ENCODE results near the gene FLNC. TPM values are rescaled to one million over a fixed set of nuclear protein-coding genes. Genes with fewer than 3 reads are reported as not detected.

FLNC gene
- total RNA-seq, 2 experiments from 2014 or later = 0.14 to 0.16 TPM

DNA sequence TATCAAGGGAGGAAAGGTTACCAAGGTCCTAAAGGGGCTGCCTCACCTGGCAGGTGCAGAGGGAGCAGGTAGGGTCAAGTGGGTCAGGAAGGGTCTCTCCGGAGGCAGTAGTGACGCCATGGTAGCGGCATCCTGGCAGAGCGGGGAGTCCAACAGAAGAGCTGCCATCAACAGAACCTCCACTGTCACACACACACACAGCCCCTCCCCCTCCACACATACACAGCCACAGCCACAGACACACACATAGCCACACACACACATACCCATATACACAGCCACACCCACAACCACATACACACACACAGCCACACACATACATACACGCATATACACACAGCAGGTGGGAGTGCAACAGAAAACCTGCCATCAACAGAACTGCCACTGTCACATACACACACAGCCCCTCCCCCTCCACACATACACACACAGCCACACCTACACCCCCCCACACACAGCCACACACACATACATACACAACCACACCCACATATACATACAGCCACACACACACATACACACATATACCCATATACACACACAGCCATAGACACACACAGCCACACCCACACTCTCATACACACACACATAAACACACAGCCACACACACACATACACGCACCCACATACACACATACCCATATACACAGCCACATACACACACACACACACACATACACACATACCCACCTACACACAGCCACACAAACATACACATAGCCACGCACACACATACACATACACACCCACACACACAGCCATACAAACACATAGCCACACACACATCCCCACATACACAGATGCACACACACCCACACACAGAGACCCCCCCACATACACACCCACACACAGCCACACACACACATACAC, 57.2 kb downstream of the FLNC start:
- H3K27me3 Mint-ChIP-seq = peaks cover 13% of the 10 kb centered on the region
- intact Hi-C loops (cut with micrococcal nuclease) = no loop called here
- ChIA-PET POLR2A (no interaction called here), CTCF (no interaction called here)
- H3K4me1 Mint-ChIP-seq (ENCODE audit: low read depth) = peaks cover 2% of the 10 kb centered on the region
- TF ChIP-seq, protein P1, sequence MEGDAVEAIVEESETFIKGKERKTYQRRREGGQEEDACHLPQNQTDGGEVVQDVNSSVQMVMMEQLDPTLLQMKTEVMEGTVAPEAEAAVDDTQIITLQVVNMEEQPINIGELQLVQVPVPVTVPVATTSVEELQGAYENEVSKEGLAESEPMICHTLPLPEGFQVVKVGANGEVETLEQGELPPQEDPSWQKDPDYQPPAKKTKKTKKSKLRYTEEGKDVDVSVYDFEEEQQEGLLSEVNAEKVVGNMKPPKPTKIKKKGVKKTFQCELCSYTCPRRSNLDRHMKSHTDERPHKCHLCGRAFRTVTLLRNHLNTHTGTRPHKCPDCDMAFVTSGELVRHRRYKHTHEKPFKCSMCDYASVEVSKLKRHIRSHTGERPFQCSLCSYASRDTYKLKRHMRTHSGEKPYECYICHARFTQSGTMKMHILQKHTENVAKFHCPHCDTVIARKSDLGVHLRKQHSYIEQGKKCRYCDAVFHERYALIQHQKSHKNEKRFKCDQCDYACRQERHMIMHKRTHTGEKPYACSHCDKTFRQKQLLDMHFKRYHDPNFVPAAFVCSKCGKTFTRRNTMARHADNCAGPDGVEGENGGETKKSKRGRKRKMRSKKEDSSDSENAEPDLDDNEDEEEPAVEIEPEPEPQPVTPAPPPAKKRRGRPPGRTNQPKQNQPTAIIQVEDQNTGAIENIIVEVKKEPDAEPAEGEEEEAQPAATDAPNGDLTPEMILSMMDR (IDR thresholded peaks at IDR 0.05) = no peak
- H3K36me3 Mint-ChIP-seq (ENCODE audit: low read depth) = no peaks in the 10 kb centered on the region
- no peaks in the 10 kb centered on the region for H3K9me3 Mint-ChIP-seq
- DNase-seq = no peak
- H3K4me3 Mint-ChIP-seq = no peak overlapping the region
- no peak for ATAC-seq
- no peak overlapping the region for H3K27ac Mint-ChIP-seq

- Mint-ChIP-seq H3K36me3 (ENCODE audit: low read depth) (no peaks in the 10 kb centered on the region), H3K9me3 (no peaks in the 10 kb centered on the region), H3K4me3 (no peak overlapping the region), H3K27ac (no peak overlapping the region), H3K4me1 (ENCODE audit: low read depth) (peaks cover 2% of the 10 kb centered on the region), H3K27me3 (peaks cover 13% of the 10 kb centered on the region)
- intact Hi-C loops (cut with micrococcal nuclease) = no loop called here
- POLR2A ChIA-PET = interaction anchor here (0.7 kb wide), 1 partner anchor 644 kb away, joined by 3 read pairs; no protein-coding TSS in a partner anchor
- TF ChIP-seq, protein P1 (IDR thresholded peaks at IDR 0.05) = no peak
- ATAC-seq (no peak), DNase-seq (no peak)
- CTCF ChIA-PET = no interaction called here
Observed at GRCh38 chr7:128888039-128888755, 58.0 kb downstream of the FLNC start.

DNA sequence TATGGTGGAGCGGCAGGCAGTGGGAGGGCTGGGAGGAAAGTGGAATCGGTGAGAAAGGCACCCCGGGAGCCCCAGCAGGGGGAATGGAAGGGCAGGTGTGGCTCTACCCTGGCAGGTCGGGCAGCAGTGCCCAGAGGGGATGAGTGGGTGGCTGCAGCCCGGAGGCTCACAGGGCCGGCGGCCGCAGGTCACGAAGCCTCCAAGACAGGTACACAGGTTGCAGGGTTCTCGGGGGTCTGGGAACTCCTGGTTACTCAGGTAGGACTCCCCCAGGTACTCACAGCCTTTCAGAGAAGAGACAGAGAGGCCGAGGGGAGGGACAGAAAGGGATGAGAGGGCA, 58.5 kb downstream of the FLNC start:
- no peaks in the 10 kb centered on the region for H3K36me3 Mint-ChIP-seq (ENCODE audit: low read depth)
- no peaks in the 10 kb centered on the region for H3K4me1 Mint-ChIP-seq (ENCODE audit: low read depth)
- H3K27me3 Mint-ChIP-seq = peaks cover 13% of the 10 kb centered on the region
- no peak for ATAC-seq
- POLR2A ChIA-PET = interaction anchor here (0.7 kb wide), 1 partner anchor 644 kb away, joined by 3 read pairs; no protein-coding TSS in a partner anchor
- no peak overlapping the region for H3K4me3 Mint-ChIP-seq
- intact Hi-C loops (cut with micrococcal nuclease) = no loop called here
- DNase-seq = no peak
- H3K27ac Mint-ChIP-seq = no peak overlapping the region
- H3K9me3 Mint-ChIP-seq = no peaks in the 10 kb centered on the region
- TF ChIP-seq, protein P1 (IDR thresholded peaks at IDR 0.05) = no peak
- CTCF ChIA-PET = no interaction called here

- POLR2A ChIA-PET = interaction anchor here (0.7 kb wide), 1 partner anchor 644 kb away, joined by 3 read pairs; no protein-coding TSS in a partner anchor
Observed at GRCh38 chr7:128889121-128889520, 58.9 kb downstream of the FLNC start.

More at GRCh38 chr7:128889121-128889520, 58.9 kb downstream of the FLNC start:
- no peaks in the 10 kb centered on the region for H3K36me3 Mint-ChIP-seq (ENCODE audit: low read depth)
- H3K4me3 Mint-ChIP-seq = no peak overlapping the region
- no peaks in the 10 kb centered on the region for H3K4me1 Mint-ChIP-seq (ENCODE audit: low read depth)
- TF ChIP-seq, protein P1 (IDR thresholded peaks at IDR 0.05) = no peak
- no peak for ATAC-seq
- CTCF ChIA-PET = no interaction called here
- peaks cover 13% of the 10 kb centered on the region for H3K27me3 Mint-ChIP-seq
- H3K27ac Mint-ChIP-seq = no peak overlapping the region
- no peaks in the 10 kb centered on the region for H3K9me3 Mint-ChIP-seq
- intact Hi-C loops (cut with micrococcal nuclease) = no loop called here
- DNase-seq = no peak
